Fibroblast of skin of right quadriceps (primary cell): Measurements from ENCODE around the gene ADA.
A peak's percentile ranks its signal among the peaks of the same experiment; 100 is the strongest.
"Not testable (repeated sequence)": the region's sequence is repeated elsewhere in the genome, so short reads cannot be mapped to it uniquely, and the experiment has no call there.

Source experiments
- DNase-seq: peaks from one replicate; pipeline ENCODE4 v3.0.0-alpha.2; 2013

ADA gene

DNA sequence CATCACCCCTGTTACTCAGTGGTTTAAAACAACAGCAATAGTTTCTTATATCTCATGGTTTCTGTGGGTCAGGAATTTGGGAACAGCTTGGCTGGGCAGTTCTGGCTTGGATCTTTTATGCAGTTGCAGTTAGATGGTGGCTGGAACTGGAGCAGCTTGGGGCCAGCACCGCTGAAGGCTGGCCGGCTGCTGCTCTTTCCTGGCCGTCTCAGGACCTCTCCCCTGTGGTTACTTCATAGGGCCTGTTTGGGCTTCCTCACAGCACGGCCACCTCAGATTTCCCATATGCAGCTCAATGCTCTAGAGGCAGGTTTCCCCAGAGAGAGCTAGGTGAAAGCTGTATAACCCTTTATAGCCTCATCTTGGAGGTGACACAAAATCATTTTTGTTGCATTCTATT is 53.6 kb downstream of the ADA start:
- no peak for DNase-seq

- no peak for DNase-seq
Observed at GRCh38 chr20:44597516-44597915, 54.0 kb downstream of the ADA start.

- DNase-seq: no peak
Observed at GRCh38 chr20:44596876-44597275, 54.6 kb downstream of the ADA start.

DNA sequence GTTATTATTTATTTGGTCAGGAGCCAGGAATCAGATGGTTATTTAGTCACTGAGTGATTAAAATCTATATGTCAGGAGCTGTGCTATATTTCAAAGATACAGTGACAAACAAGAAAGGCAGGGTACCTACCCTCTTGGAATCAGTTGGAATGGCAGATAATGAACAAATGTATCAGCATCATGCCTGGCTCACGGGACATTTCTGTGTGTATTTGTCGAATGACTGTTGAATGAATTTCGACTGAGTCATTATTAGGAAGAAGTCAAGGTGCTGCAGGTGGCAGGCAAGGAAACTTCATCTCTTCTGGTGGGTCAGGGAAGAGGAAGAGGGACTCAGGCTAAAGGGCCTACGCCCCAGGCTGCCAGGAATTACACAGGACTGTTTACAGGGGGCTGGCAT is 55.5 kb downstream of the ADA start:
- DNase-seq: no peak

GRCh38 chr20:44594730-44595129 is 56.8 kb downstream of the ADA start:
- peak; percentile 33 for DNase-seq

DNA sequence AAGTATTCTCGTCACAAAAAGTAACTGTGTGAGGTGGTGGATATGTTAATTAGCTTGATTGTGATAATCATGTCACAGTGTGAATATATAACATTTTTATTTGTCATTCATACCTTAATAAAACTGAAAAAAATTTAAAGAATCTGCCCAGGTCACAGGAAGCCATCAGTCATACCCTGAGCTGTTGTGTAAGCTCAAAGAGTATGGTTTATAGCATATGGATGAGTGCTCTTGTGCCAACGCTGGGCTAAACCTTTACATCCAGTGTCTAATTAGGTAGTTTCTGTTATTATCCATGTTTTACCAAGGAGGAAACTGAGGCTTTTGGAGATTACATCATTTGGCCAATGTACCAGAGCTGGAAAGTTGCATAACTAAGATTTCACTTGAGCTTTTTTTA is 57.7 kb downstream of the ADA start:
- DNase-seq: no peak

DNA sequence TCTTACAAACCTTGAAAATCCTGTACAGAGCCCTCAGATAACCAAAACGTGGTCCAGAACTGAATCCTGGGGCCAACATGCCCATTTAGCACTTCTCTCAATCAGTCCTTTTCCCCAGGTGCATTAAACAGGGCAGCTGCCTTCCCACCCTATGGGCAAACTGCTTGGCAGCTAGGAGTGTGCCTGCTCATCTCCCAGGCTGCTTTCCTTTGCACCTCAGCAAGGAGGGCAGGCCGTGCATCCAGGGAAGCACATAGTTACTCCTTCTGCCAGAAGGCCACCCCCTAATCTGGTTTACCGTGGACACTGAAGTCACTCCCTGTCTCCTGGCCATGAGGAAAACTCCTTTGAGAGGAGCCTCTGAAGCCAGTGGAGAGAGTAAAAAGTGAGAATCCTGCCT is 59.1 kb downstream of the ADA start:
- no peak for DNase-seq

- DNase-seq: no peak
Observed at GRCh38 chr20:44590980-44591778, 60.3 kb downstream of the ADA start.

DNA sequence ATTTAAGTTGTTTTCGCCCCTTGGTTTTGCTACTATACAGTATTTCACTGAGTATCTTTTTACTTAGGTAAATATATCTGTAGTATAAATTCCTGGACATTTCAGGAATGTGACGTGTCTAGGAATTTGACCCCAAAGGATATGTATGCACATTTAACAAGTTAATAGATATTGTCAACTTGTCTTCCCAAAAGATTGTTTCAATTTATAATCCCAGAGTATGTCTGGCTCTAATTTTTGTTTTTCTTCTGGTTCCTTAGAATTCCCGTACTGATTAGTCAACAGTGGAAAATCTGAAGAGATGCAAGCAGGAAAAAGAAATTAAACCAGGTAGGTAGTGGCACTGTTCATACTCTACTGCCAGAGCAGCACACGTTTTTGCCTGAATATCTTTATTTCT is 62.0 kb downstream of the ADA start:
- DNase-seq: peak; percentile 35

- not testable (repeated sequence) for DNase-seq
Observed at GRCh38 chr20:44588321-44588720, 63.2 kb downstream of the ADA start.

DNA sequence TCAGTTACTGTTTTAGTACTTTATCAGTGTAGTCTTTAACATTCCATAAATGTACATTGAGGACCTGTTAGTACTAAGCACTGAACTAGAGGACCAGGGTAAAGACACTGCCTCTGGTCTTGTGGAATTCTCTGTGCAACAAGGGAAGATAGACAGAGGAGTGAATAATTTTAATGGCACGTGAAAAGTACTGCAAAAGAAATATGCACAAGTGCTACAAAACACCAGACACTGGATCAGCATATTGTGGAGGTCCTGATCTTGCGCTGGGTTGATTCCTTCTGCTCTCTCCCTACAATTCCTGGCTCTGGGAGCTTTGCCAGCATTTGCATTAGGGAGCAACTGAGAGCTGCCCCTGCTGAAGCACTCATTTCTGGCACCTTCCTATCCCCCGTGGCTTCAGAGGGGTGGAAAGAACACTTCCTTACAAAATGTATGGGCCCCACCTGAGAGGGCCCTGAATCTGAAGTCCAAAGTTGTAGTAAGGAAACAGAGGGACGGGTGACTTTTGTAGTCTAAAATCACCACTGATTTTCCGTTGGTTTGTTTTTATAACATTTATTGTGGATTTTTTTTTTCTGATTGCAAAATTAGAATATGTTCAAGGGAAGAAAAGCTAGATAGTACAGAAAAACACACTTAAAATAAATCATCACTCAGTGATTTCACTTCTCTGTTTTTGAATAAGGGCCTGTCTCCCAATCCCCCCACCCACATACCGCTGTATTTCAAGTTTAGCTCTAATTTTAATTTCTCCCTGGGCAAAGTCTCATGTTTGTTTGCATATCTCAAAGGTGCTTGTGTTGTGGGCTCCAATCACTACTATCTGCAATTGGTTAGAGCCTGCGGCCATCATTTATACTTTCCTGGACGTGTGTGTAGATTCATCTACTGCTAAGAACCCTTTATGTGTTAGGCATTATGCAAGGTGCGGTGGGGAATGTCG is 64.2 kb downstream of the ADA start:
- DNase-seq: no peak

DNA sequence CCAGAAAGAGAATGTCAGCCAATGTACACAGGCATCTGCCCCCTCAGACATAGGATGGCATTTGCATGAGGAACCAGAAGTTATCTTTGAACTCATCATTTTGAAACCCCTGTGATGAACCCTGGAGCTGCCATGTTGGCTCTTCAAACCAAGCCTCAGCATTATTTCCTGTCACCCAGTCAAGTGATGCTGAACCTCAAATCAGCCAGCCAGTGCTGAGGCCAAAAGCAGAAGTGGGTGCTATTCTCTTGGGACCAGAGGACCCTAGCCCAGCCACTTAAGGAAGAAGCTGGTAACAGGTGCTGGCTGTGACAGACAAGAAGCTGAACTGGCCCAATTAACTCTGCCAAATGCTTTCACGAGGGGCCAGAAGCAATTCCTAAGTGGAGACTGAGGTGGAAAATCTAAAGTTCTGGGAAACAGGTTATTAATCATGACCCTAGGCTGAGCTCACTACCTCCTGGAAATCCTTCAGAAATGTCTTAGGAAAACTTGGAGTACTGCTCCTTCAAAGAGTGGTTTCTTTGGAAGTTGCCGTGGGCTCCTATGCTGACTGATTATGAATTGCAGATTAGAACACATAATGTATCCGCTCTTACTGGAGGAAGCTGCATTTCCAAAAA is 65.1 kb downstream of the ADA start:
- DNase-seq: no peak

- no peak for DNase-seq
Observed at GRCh38 chr20:44585057-44585963, 66.2 kb downstream of the ADA start.

GRCh38 chr20:44584162-44584561 is 67.3 kb downstream of the ADA start:
- no peak for DNase-seq

DNA sequence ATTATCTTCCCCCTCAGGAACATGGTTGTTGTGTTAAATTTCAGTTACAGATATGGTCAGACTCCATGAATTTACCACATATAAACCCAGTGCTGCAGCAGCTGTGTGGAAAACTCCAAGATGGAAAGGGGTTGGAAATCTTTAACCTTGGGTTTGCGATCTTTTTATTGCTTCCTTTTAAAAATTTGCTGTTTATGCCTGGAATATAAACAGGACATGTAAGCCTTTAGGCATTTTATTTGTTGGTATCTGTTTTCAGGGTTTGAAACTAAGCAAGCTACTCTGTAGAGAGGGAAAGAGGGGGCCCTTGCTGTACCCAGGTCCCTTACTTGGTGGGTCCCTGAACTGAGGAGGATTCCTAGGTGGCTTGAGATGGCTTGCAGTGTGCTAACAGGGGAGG is 68.3 kb downstream of the ADA start:
- DNase-seq: no peak

DNA sequence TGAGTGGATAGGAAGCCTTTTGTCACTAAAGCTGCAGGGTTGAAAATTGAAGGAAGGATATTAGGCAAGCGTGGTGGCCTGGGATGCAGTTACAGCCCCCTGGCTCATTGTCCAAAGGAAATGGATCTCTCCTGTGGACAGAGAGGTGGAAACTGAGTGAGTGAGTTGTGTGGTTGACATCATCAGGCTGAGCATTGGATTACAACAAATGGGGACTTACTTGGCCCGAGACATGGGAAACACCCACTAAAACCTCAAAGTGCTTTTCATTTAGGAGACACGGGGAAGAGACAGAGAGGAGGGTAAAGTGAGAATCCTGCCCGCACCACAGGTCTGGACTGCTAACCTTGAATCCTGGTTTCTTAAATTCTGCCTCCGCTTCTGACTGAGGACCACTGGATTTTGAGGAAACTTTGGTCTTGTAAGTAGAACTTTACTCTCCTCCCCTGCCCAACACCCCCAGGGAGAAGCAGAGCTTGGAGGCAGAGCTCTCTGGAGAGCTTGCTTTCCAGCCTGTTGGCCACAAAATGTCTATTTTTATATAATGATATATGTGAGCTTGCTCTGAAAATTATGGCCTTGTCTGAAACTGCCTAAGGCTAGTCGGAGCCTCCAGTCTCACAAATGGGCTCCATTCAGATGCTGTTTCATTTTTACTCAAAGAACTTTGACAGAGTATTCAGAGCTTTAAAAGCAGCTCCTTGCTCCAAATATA is 69.0 kb downstream of the ADA start, which contains the start of gene PKIG:
Gene PKIG (plus strand): TSS at position 269 of the 715 bp plus-strand sequence. CDS start 31,978 bp downstream, outside the sequence.
- peak; percentile 86 for DNase-seq

GRCh38 chr20:44581515-44581914 is 70.0 kb downstream of the ADA start:
- DNase-seq: no peak

- DNase-seq: no peak
Observed at GRCh38 chr20:44580581-44581268, 70.8 kb downstream of the ADA start.

GRCh38 chr20:44579313-44580081 is 72.0 kb downstream of the ADA start:
- DNase-seq: no peak

- peak; percentile 79 for DNase-seq
Observed at GRCh38 chr20:44576297-44576696, 75.2 kb downstream of the ADA start.
